SW 1271 (cell line): ENCODE data around the gene SF3B6.

Experiments
- DNase-seq, 2 experiments: peaks; one replicate each; lab custom pipeline; 2025; lab: John Stamatoyannopoulos, UW

The SF3B6 gene

GRCh38 chr2:24018241-24018640 is 57.9 kb downstream of the SF3B6 start:
- no peak for DNase-seq

GRCh38 chr2:24017711-24018110 is 58.4 kb downstream of the SF3B6 start:
- no peak for DNase-seq
